Retina (tissue), 1 donor: ENCODE data around the gene ARGLU1.

Experiments used
- DNase-seq: peaks from one replicate; pipeline ENCODE4 v3.0.0-alpha.2; 2016

Gene ARGLU1

DNA sequence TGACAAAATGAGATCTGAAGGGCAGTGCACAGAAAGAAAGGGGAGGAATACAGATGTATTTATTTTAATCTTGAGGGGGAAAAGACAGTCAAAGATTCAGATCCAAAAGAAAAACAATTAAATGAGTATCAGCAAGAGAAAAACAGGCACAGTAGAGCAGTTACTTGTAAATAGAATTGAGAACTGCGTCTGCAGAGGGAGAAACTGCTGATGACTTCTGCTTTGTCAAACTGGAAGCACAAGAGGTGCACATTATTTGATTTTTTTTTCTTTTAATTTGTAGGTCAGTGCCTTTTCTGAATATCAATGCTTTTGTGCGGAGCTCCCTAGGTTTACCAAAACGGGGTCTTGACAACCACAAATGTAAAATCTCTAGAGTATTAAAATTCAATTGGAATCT is 69.8 kb downstream of the ARGLU1 start:
- DNase-seq: no peak

DNA sequence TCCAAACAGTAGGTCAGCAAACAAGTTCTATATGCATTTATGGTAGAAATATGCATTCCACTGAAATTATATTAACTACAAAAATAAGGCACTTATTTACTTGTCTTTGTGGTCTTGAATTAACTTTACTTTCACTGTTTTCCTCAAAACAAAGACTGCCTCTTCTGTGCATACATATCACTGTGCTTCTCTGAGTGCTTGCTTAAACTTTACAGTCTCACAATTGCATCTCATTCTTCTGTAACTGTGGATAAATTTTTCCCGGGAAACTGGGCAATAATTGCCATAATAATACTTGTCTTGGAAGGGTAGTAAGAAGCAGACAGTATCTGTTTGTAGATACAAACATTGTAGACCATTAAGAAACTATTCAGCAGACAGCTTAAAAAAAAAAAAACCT is 70.9 kb downstream of the ARGLU1 start:
- DNase-seq: no peak

DNA sequence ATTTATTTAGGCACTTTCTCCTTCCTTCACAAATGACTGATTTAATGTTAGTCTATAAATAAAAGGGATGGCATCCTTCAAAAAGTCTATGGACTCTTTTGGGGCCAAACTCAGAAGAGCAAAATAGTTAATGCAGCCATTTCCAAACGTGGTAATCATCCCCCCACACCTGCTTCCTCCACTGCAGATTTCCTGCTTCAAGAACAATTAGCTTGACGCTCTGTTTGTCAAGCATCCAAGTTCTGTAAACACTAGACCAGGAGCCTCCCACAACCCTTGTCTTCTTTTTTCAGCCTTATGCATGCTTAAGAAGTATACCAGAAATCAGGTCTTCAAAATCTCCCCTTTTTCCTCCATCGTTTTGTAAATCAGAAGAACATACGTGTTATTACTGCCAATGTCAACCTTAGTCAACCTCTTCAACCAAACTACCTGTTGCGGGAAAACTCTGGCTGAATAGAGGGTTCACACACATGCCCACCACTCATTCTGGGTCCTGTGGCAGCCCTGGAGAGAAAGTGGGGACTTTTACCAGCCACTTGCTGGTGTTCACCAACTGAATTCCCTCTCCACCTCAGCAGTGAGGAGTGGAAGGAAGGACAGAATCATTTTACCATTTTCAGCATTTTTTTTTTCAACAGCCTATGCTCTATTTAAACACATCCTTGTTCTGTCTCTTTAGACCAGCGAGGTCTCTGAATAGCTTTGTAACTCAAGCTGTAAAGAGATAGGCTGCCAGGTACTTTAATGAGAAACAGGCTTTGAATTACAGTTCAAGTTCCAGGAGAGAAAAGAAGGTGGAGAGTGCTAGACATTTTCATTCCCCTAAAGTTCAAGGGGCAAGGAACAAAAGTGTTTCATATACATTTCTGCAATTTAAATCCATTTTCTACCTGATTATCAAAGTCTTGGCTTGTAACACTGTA is 71.6 kb downstream of the ARGLU1 start:
- no peak for DNase-seq

DNA sequence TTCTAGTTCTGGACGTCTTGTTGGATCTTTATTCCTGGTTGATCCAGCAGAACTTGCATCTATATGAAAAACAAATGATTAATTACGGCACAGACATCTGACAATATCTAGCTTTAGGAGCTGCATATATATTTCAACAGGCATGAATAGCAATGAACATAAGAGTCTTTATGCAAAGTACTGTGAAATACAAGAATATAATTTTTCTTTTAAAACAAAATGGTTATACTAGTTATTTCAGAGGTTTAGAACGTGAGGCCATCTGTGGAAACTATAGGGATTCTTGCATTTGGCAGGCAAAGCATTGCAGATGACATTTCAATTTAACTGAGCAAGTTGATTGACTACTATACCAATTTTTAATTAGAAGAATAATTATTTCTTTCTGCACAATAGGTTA is 73.0 kb downstream of the ARGLU1 start:
- no peak for DNase-seq

DNA sequence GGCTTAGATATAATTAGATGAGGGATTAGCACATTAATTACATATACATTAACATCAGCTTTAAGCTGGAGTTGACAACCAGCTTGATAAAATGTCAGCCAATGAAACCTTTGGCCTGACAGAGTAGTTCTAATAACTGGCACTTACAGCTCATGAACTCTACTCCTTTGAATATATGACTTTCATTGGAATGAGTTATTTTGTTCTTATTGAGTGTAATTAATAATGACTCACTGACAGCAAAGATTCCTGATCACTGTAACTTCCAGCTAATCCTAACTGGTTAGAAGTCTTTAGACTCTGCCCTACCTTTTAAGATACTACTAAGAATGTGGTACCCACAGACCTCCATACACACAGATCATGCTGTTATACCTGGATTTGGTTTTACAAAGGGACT is 73.4 kb downstream of the ARGLU1 start:
- no peak for DNase-seq

DNA sequence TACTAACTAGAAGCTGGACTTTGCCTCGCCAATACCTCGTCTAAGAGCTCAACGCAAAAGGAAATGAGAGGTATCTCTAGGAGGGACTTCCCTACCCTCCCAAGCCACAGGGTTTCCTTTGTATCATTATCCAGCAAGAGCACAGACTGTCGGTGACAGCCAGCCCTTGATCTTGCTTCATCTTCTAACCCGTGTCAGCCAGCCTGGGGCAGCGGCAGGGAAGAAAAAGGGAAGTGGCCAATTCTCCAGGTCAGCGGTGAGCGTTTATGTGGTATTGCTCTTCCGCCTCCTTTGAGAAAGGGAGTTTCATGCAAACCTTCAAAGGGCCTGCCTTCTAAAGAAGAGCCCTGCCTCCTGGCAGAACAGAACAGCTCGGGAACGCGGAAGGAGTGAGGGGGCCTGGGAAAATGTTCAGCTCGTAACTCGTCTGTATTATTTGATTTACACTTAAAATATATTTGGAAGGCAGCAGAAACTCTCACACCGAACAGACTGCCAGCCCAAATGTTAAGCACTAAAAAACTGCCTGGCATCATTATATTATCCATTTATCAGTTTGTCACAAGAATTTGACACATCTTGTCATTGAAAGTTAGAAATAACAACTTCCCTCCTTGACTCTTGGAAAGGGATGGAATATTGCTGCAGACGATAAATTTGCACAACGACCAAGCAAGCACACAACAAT is 74.3 kb downstream of the ARGLU1 start:
- DNase-seq: no peak

DNA sequence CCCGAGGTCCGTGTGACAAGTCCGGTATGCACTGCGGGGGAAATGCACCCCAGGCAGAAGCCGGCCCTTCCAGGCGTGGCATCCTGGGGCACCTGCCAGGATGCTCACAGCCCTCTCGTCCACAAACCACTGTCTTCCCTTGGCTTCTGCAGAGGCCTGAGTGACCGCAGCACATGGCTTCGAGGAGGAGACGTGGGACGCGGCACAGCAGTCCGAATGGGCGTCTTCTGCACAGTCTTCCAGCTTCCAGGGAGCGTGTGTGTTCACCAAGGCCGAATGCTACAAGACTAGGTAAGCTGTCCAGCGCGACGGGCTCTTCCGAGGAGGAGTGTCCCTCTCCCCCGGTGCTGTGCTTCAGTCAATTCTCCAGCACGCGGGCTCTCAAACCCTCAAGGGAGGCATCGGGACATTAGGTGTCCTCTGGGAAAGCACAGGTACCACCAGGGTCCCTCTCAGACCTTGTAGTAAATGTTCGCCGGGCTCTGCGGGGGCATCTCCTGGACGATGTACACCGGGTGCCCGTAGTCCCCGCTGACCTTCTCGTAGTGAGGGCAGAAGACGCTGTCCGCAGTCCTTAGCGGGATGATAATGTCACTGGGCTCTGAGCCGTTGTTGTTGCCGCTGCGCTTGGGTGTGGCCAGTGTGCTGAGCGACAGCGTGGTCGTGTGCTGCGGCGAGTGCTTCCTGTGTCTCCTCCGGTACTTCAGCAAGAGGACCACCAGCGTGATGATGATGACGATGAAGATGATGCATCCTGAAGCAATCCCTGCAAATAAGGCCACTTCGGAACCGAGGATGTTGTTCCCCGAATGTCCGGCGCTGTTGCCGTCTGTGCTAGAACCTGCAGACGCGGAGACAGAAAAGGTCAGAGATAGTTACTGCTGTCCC is 75.1 kb downstream of the ARGLU1 start:
- no peak for DNase-seq

DNA sequence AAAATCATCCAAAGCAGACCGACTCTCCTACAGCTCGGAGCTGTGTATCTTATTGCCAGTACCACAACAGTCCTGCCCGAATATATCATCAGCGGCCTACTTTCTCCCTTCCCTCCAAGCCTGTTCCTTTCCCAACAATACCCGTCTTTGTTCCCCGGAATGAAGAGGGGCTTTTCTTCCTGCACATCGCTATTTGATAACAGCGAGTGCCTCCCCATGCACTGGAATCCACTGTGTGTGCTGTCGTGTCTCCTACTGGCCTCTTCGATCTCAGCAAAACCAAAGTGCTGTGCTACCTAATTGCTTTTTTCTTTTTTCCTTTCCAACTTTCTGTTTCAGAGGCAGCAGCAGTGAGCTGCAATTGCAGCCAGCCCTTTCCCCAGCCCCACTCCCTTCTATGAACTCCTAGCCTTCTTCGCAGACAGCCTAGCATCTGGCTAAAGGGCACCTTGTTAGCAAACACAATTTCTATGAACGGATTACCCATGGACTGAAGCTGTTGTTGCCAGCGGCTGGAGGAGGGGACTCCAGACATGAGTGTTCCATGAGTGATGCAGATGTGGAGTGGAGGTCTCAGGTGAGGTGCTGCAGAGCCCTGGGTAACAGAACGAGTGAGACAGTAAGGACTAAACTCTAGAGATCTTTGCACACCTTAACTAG is 75.9 kb downstream of the ARGLU1 start:
- DNase-seq: no peak
